NCI-H187 treated with DMSO at 0.1 percent for 48 hours (cell line): ENCODE data around the gene NPBWR2.

Experiments used
- DNase-seq: peaks from one replicate; lab custom pipeline; 2025; lab: John Stamatoyannopoulos, UW

NPBWR2 gene

GRCh38 chr20:64056889-64057627, 50.3 kb downstream of the NPBWR2 start:
- DNase-seq = no peak

- no peak for DNase-seq
These were observed 50.8 kb downstream of the NPBWR2 start for GRCh38 chr20:64056639-64056888.

GRCh38 chr20:64055893-64056638, 51.3 kb downstream of the NPBWR2 start:
- no peak for DNase-seq

- no peak for DNase-seq
These were observed 51.9 kb downstream of the NPBWR2 start for GRCh38 chr20:64055396-64055892.

GRCh38 chr20:64053841-64054661, 53.3 kb downstream of the NPBWR2 start:
- DNase-seq = no peak
